Panc1 (cell line): Measurements from ENCODE around the gene CISTR. TPM values are rescaled to one million over a fixed set of nuclear protein-coding genes. Genes with fewer than 3 reads are reported as not detected.

Experiments used
- ATAC-seq: fragments of 200-7000 bp; cut with Tn5 transposase; 2 replicates; pipeline ENCODE4 v1.9.1; 2020; ENCODE audit warnings: mild to moderate bottlenecking, moderate library complexity
- BruUV-seq: library from RNA; stranded (reverse); fragments of 400-500 nt; replicated peaks from 2 replicates; lab custom pipeline; 2021; lab: Mats Ljungman, UMichigan
- CTCF ChIA-PET: fragments of 300-600 bp; sonication (Branson Sonifier 250); formaldehyde crosslinking; loops from one replicate; lab custom pipeline; 2022; ENCODE audit warnings: antibody characterized with exemption; lab: Charles Lee
- POLR2A ChIA-PET: fragments of 300-600 bp; sonication (Branson Sonifier 250); formaldehyde crosslinking; loops from one replicate; lab custom pipeline; 2022; ENCODE audit warnings: antibody characterized with exemption; lab: Charles Lee
- DNase-seq: peaks from one replicate; pipeline ENCODE4 v3.0.0-alpha.2; 2010; ENCODE audit warnings: low read depth, low spot score
- H3K27ac ChIP-seq: 2 replicates; pipeline ENCODE4 v1.5.1; 2011; ENCODE audit warnings: mild to moderate bottlenecking, low read length, inconsistent platforms
- H3K27me3 ChIP-seq: fragments of 200-500 bp; sonication (Bioruptor generic); 2 replicates; pipeline ENCODE4 v1.6.0; 2014; ENCODE audit warnings: low read length, inconsistent platforms; ENCODE audit not compliant: control insufficient read depth, insufficient read depth
- H3K36me3 ChIP-seq: fragments of 200-500 bp; sonication (Bioruptor generic); 2 replicates; pipeline ENCODE4 v1.5.1; 2014; ENCODE audit warnings: inconsistent platforms, mild to moderate bottlenecking, low read length, moderate library complexity; ENCODE audit not compliant: control insufficient read depth, insufficient read depth
- H3K4me1 ChIP-seq: 2 replicates; pipeline ENCODE4 v1.5.1; 2011; ENCODE audit warnings: inconsistent platforms, mild to moderate bottlenecking, low read length, moderate library complexity; ENCODE audit not compliant: control insufficient read depth, insufficient read depth
- H3K4me3 ChIP-seq, 2 experiments: 2 replicates each; pipeline ENCODE4 v1.5.1; 2011 to 2012; ENCODE audit warnings: low read depth in 2 of 2, low read length in 2 of 2, mild to moderate bottlenecking in 2 of 2, inconsistent platforms in 1 of 2, moderate library complexity in 1 of 2
- H3K9me3 ChIP-seq: fragments of 200-500 bp; sonication (Bioruptor generic); 2 replicates; pipeline ENCODE4 v1.5.1; 2014; ENCODE audit warnings: low read depth, mild to moderate bottlenecking, inconsistent platforms, low read length, moderate library complexity; ENCODE audit not compliant: control insufficient read depth, insufficient read depth
- POLR2AphosphoS5 ChIP-seq: IDR thresholded peaks from 2 replicates; pipeline ENCODE4 v1.6.1; 2012; ENCODE audit warnings: mild to moderate bottlenecking, low read depth, low read length, moderate library complexity
- SIN3A ChIP-seq: IDR thresholded peaks from 2 replicates; pipeline ENCODE4 v1.6.1; 2012; ENCODE audit warnings: low read depth, mild to moderate bottlenecking, low read length, moderate library complexity, borderline replicate concordance; ENCODE audit not compliant: insufficient read depth
- TCF7L2 ChIP-seq: IDR thresholded peaks from 2 replicates; pipeline ENCODE4 v1.6.1; 2011; ENCODE audit warnings: mild to moderate bottlenecking, low read depth, low read length, inconsistent platforms
- in situ Hi-C: cut with HindIII; loops from 2 replicates; pipeline ENCODE4 v1.10.0; 2016; ENCODE audit warnings: low sequenced_read_pairs, low pct_unique_long_range_greater_than_20kb
- intact Hi-C: fragments of 100-400 bp; cut with micrococcal nuclease; formaldehyde crosslinking; loops from one replicate; pipeline ENCODE4 v1.10.0; 2022; ENCODE audit not compliant: unreplicated experiment
- total RNA-seq: library from RNA; stranded (reverse); gene quantifications from one replicate; pipeline ENCODE4 v1.2.1, GENCODE V29; 2021; ENCODE audit not compliant: unreplicated experiment
- TF ChIP-seq, protein P1 (sequence below): fragments of 450-650 bp; IDR thresholded peaks from 2 replicates; pipeline ENCODE4 v1.5.1; 2017; ENCODE audit warnings: mild to moderate bottlenecking
- TF ChIP-seq, protein P2 (sequence below), 2 experiments: IDR thresholded peaks; 2 replicates each; pipeline ENCODE4 v1.6.1; 2011 to 2012; ENCODE audit warnings: low read depth in 2 of 2, control low read depth in 1 of 2, low read length in 1 of 2, mild to moderate bottlenecking in 1 of 2, moderate library complexity in 1 of 2; ENCODE audit not compliant: insufficient read depth in 1 of 2

The CISTR gene
- total RNA-seq, 1 experiment from 2014 or later = not detected

DNA sequence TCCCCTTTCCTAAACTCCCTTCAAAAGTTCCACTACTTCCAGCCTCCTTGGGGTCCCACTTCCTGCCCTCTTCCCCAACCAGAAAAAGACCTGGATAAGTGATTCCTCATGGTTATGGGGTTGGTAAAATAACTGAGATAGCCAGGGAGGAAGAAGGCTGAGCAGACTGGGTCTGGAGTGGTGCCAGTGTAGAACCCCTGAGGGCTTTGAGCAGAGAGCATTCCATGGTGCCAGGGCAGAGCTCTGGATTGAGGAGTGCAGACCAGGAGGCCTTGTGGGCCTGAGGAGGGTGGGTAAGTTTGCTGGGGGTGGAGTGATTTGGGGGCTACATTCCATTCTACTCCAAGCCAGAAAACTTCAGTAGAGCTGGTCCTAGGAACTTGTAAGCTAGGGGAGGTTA, 9.5 kb upstream of the CISTR start:
- in situ Hi-C loops = no loop called here
- intact Hi-C loops = no loop called here
- DNase-seq = no peak
- Histone ChIP-seq H3K27me3 (no peaks in the 10 kb centered on the region), H3K27ac (no peak overlapping the region), H3K9me3 (no peaks in the 10 kb centered on the region), H3K36me3 (no peaks in the 10 kb centered on the region), H3K4me1 (no peaks in the 10 kb centered on the region; the same call in none of the 2 replicates), H3K4me3 (no peak overlapping the region)
- ChIA-PET POLR2A (interaction anchor here (0.6 kb wide), 1 partner anchor 42 kb away, joined by 4 read pairs; no protein-coding TSS in a partner anchor), CTCF (no interaction called here)
- TF ChIP-seq, protein P1, sequence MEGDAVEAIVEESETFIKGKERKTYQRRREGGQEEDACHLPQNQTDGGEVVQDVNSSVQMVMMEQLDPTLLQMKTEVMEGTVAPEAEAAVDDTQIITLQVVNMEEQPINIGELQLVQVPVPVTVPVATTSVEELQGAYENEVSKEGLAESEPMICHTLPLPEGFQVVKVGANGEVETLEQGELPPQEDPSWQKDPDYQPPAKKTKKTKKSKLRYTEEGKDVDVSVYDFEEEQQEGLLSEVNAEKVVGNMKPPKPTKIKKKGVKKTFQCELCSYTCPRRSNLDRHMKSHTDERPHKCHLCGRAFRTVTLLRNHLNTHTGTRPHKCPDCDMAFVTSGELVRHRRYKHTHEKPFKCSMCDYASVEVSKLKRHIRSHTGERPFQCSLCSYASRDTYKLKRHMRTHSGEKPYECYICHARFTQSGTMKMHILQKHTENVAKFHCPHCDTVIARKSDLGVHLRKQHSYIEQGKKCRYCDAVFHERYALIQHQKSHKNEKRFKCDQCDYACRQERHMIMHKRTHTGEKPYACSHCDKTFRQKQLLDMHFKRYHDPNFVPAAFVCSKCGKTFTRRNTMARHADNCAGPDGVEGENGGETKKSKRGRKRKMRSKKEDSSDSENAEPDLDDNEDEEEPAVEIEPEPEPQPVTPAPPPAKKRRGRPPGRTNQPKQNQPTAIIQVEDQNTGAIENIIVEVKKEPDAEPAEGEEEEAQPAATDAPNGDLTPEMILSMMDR = no peak
- no peak for TF ChIP-seq POLR2AphosphoS5
- no peak for TF ChIP-seq TCF7L2
- no peak for TF ChIP-seq SIN3A
- TF ChIP-seq, protein P2, sequence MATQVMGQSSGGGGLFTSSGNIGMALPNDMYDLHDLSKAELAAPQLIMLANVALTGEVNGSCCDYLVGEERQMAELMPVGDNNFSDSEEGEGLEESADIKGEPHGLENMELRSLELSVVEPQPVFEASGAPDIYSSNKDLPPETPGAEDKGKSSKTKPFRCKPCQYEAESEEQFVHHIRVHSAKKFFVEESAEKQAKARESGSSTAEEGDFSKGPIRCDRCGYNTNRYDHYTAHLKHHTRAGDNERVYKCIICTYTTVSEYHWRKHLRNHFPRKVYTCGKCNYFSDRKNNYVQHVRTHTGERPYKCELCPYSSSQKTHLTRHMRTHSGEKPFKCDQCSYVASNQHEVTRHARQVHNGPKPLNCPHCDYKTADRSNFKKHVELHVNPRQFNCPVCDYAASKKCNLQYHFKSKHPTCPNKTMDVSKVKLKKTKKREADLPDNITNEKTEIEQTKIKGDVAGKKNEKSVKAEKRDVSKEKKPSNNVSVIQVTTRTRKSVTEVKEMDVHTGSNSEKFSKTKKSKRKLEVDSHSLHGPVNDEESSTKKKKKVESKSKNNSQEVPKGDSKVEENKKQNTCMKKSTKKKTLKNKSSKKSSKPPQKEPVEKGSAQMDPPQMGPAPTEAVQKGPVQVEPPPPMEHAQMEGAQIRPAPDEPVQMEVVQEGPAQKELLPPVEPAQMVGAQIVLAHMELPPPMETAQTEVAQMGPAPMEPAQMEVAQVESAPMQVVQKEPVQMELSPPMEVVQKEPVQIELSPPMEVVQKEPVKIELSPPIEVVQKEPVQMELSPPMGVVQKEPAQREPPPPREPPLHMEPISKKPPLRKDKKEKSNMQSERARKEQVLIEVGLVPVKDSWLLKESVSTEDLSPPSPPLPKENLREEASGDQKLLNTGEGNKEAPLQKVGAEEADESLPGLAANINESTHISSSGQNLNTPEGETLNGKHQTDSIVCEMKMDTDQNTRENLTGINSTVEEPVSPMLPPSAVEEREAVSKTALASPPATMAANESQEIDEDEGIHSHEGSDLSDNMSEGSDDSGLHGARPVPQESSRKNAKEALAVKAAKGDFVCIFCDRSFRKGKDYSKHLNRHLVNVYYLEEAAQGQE (IDR thresholded peaks at IDR 0.05; ENCODE audit: insufficient read depth in 1 of 2, low read depth in 2 of 2, low read length in 1 of 2) = no peak
- no peak for ATAC-seq
- BruUV-seq = no TSS peak

DNA sequence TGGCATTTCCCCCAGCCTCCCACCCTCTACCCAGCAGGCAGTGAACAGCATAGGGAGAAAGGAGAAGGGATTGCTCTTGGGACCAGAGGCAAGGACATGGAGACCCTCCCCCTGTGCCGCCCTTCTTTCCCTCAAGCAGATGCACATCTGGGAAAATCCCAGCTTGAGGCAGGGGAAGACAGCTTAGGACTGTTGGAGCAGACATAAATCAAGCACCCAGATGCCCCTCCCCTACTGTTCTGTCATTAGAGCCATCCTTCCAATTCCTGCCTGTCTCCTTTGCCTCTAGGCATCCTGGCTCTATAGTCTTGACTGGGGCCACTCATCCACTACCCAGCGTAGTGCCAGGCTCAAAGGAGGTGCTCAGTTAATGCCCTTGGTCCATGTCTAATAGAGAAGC, 7.5 kb upstream of the CISTR start:
- TF ChIP-seq POLR2AphosphoS5 = no peak
- TF ChIP-seq, protein P1 = no peak
- TF ChIP-seq, protein P2 (IDR thresholded peaks at IDR 0.05; ENCODE audit: insufficient read depth in 1 of 2, low read depth in 2 of 2, low read length in 1 of 2) = no peak
- no peak for TF ChIP-seq SIN3A
- no peak for TF ChIP-seq TCF7L2
- CTCF ChIA-PET = no interaction called here
- POLR2A ChIA-PET = no interaction called here
- H3K4me3 ChIP-seq = no peak overlapping the region
- H3K36me3 ChIP-seq = no peaks in the 10 kb centered on the region
- H3K9me3 ChIP-seq = no peaks in the 10 kb centered on the region
- BruUV-seq = no TSS peak
- H3K27me3 ChIP-seq = no peaks in the 10 kb centered on the region
- ATAC-seq (no peak), DNase-seq (no peak)
- in situ Hi-C loops (no loop called here), intact Hi-C loops (no loop called here)
- no peak overlapping the region for H3K27ac ChIP-seq
- H3K4me1 ChIP-seq = peaks cover 16% of the 10 kb centered on the region
